Gastrocnemius medialis (tissue), 4 donors: ENCODE measurements around the gene HES5. TPM values are rescaled to one million over a fixed set of nuclear protein-coding genes. Genes with fewer than 3 reads are reported as not detected.

ENCODE experiments used
- ATAC-seq, 2 donors: fragments of 150-250 bp; one replicate each; pipeline ENCODE4 v1.9.1; 2016
- DNase-seq, 2 donors: peaks; one replicate each; pipeline ENCODE4 v3.0.0-alpha.2; 2019
- H3K27ac ChIP-seq, 4 donors: fragments of 200-600 bp; sonication (generic); 1 replicate in 1 of 4; 2 replicates in 3 of 4; pipeline ENCODE4 v1.5.1; 2016 to 2018; ENCODE audit warnings: mild to moderate bottlenecking in 2 of 4, moderate library complexity in 1 of 4
- H3K27me3 ChIP-seq, 3 donors: fragments of 200-600 bp; sonication (generic) in 2 of 3; 1 replicate in 1 of 3; 2 replicates in 2 of 3; pipeline versions ENCODE4 v1.5.1 to v1.6.0; 2016 to 2019; ENCODE audit warnings: mild to moderate bottlenecking in 1 of 3, moderate library complexity in 1 of 3
- H3K36me3 ChIP-seq, 2 donors: fragments of 200-600 bp; sonication (generic) in 1 of 2; one replicate each; pipeline ENCODE4 v1.5.1; 2017 to 2018
- H3K4me1 ChIP-seq, 2 donors: fragments of 200-600 bp; sonication (generic) in 1 of 2; one replicate each; pipeline ENCODE4 v1.5.1; 2016 to 2017; ENCODE audit warnings: mild to moderate bottlenecking in 2 of 2
- H3K4me3 ChIP-seq, 4 donors: fragments of 200-600 bp; sonication (generic) in 3 of 4; 1 replicate in 1 of 4; 2 replicates in 3 of 4; pipeline ENCODE4 v1.5.1; 2016 to 2019; ENCODE audit warnings: mild to moderate bottlenecking in 2 of 4
- H3K9me3 ChIP-seq, 3 donors: fragments of 200-600 bp; sonication (generic) in 2 of 3; 1 replicate in 1 of 3; 2 replicates in 2 of 3; pipeline ENCODE4 v1.5.1; 2016 to 2019
- POLR2A ChIP-seq, 2 donors: fragments of 450-650 bp; IDR thresholded peaks; one replicate each; pipeline ENCODE4 v1.6.1; 2017; ENCODE audit warnings: antibody characterized with exemption in 2 of 2, mild to moderate bottlenecking in 2 of 2, moderate library complexity in 2 of 2
- in situ Hi-C, 4 donors: fragments of 200-750 bp; cut with MboI; loops; one replicate each; pipeline versions ENCODE4 v1.15.0 to v1.8.0; 2017; ENCODE audit warnings: low sequenced_read_pairs in 4 of 4
- intact Hi-C: fragments of 100-400 bp; cut with DNase I; formaldehyde crosslinking; loops from one replicate; pipeline ENCODE4 v1.15.1; 2023; ENCODE audit warnings: low total_unique reads
- total RNA-seq, 4 donors: library from RNA; depleted of rRNA; stranded (reverse); fragments of >200 nt; gene quantifications; one replicate each; pipeline versions ENCODE4 v1.1.0 to v1.2.3, GENCODE V29; 2016
- TF ChIP-seq, protein P1 (sequence below), 5 experiments: fragments of 450-650 bp in 3 of 5; fragments of 200-600 bp in 2 of 5; sonication (generic) in 2 of 5; IDR thresholded peaks in 4 of 5; conservative IDR thresholded peaks in 1 of 5; 1 replicate in 4 of 5; 2 replicates in 1 of 5; pipeline ENCODE4 v1.5.1; 2016 to 2019; ENCODE audit warnings: antibody characterized with exemption in 5 of 5, mild to moderate bottlenecking in 3 of 5, moderate library complexity in 3 of 5

HES5 gene
- total RNA-seq, 4 donors from 2014 or later, result 0.49 TPM; not detected in 3

DNA sequence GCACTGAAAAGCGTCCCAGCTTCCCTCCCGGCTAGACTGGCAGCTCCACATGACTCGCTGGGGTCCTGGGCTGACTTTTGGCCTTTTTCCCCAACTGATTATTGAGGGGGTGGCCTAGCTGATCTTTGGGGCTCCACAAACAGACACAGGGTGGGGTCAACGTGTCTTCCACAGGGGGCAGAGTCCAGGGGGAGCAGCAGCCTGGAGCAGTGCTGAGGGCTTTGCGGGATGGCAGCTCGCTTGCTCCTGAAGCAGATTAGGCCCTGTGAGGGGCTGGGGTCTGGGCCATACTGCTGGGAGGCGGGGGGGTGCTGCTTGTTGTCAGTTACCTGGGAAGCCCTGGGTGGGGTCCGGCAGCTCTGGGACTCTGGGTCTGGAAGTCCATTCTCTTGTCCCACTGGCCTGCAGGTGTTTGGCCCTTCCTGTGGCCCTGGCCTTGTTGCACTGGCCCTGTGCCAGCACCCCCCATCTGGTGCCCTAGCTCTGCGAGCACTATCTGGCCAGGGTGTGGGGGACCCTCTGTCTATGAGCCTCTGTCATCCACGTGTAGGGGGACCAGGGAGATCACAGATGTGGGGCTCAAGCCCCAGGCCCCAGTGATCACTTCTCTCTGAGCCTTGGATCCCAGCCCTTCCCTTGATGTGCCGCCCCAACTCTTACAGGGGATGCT lies 12.3 kb upstream of the HES5 start:
- in situ Hi-C loops (loop anchor here (10.0 to 25.0 kb wide), 2 partner anchors 128 to 330 kb away; partner anchors contain the start of gene PEX10 (in 4 of the 4)), intact Hi-C loops (loop anchor here (10.0 kb wide), 1 partner anchor 78 kb away; no protein-coding TSS in a partner anchor)
- peaks cover 22 to 41% (median 41%) of the 10 kb centered on the region in 3 donors for H3K27me3 ChIP-seq
- no peaks in the 10 kb centered on the region for H3K9me3 ChIP-seq
- no peaks in the 10 kb centered on the region for H3K36me3 ChIP-seq
- ATAC-seq (no peak), DNase-seq (no peak)
- TF ChIP-seq, protein P1, sequence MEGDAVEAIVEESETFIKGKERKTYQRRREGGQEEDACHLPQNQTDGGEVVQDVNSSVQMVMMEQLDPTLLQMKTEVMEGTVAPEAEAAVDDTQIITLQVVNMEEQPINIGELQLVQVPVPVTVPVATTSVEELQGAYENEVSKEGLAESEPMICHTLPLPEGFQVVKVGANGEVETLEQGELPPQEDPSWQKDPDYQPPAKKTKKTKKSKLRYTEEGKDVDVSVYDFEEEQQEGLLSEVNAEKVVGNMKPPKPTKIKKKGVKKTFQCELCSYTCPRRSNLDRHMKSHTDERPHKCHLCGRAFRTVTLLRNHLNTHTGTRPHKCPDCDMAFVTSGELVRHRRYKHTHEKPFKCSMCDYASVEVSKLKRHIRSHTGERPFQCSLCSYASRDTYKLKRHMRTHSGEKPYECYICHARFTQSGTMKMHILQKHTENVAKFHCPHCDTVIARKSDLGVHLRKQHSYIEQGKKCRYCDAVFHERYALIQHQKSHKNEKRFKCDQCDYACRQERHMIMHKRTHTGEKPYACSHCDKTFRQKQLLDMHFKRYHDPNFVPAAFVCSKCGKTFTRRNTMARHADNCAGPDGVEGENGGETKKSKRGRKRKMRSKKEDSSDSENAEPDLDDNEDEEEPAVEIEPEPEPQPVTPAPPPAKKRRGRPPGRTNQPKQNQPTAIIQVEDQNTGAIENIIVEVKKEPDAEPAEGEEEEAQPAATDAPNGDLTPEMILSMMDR (IDR thresholded peaks at IDR 0.05 in 4 of 5, conservative IDR thresholded peaks at IDR 0.05 in 1 of 5), result no peak
- no peak for TF ChIP-seq POLR2A (IDR thresholded peaks at IDR 0.05)
- H3K4me3 ChIP-seq, result no peak overlapping the region
- peaks cover 3 to 20% of the 10 kb centered on the region in 2 donors for H3K4me1 ChIP-seq
- no peak overlapping the region for H3K27ac ChIP-seq

DNA sequence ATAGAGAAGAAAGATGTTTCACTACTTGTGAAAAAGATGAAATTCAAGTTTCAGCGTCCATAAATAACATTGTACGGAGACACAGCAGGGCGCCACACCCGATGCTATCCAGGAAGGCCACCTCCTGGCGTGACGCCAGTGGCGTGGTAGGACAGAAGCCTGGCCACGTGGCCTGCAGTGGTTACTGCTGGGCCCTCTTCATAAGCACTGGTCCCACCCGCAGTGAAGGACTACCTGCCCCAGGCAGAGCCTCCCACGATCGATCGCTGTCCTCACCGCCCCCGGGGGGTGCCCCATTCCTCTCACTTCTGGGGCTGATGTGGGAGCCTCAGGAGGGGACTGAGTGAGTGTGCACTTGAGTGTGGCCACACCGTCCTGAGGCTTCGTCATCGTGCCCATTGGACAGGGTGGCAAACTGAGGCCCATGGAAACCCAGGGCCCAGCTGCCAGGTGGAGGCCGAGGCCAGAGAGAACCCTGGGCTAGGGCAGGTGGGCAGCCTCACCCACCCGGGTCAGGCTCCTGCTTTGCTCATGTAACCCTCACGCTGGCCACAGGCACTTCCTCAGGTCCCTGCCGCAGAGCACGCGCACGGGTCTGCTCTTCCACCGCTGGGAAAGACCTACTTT lies 11.7 kb upstream of the HES5 start:
- Histone ChIP-seq H3K4me3 (no peak overlapping the region), H3K9me3 (no peaks in the 10 kb centered on the region), H3K27ac (no peak overlapping the region), H3K4me1 (peaks cover 3 to 13% of the 10 kb centered on the region in 2 donors), H3K36me3 (no peaks in the 10 kb centered on the region), H3K27me3 (peaks cover 15 to 35% (median 34%) of the 10 kb centered on the region in 3 donors)
- in situ Hi-C loops, result loop anchor here (10.0 to 25.0 kb wide), 2 partner anchors 127 to 329 kb away; partner anchors contain the start of gene PEX10 (in 4 of the 4)
- intact Hi-C loops, result loop anchor here (10.0 kb wide), 1 partner anchor 77 kb away; no protein-coding TSS in a partner anchor
- DNase-seq (no peak), ATAC-seq (no peak)
- no peak for TF ChIP-seq POLR2A (IDR thresholded peaks at IDR 0.05)
- TF ChIP-seq, protein P1 (IDR thresholded peaks at IDR 0.05 in 4 of 5, conservative IDR thresholded peaks at IDR 0.05 in 1 of 5), result no peak

DNA sequence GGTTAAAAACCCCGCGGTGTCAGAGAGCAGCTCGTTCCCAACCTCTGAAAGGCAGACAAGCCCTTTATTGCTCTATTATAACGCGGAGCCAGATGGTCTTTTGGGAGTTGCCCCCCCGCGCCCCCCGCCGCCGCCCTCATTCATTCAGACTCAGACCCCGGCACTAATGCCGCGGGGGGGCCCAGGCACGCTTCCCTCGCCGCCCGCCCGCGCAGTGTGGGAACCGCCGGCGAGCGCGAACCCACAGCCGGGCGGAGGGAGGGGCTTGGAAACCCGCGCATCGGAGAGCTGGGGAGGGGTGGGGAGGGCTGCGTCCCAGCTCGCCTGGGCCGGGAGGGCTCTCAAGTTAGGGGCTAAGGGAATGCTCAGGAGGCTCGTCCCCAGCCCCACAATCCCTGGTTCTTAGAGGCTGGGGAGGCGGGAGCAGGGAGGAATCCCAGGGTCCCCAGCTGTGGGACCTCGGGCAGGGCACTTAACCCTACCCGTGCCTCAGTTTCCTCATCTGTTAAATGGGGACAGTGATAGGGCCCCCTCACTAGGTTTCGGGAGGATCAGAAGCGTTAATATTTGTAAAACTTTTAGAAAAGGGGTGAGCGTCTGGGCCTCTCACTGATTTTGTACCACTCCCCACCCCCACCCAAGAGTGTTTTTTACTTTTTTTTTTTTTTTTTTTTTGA lies 10.9 kb upstream of the HES5 start:
- intact Hi-C loops, result loop anchor here (10.0 kb wide), 1 partner anchor 76 kb away; no protein-coding TSS in a partner anchor
- Histone ChIP-seq H3K36me3 (no peaks in the 10 kb centered on the region), H3K9me3 (no peaks in the 10 kb centered on the region), H3K27me3 (peaks cover 12 to 29% (median 28%) of the 10 kb centered on the region in 3 donors), H3K4me1 (peaks cover 3 to 7% of the 10 kb centered on the region in 2 donors), H3K4me3 (no peak overlapping the region), H3K27ac (no peak overlapping the region)
- TF ChIP-seq, protein P1 (IDR thresholded peaks at IDR 0.05 in 4 of 5, conservative IDR thresholded peaks at IDR 0.05 in 1 of 5), result no peak
- TF ChIP-seq POLR2A (IDR thresholded peaks at IDR 0.05), result no peak
- DNase-seq, result no peak
- in situ Hi-C loops, result loop anchor here (10.0 to 25.0 kb wide), 2 partner anchors 126 to 329 kb away; partner anchors contain the start of gene PEX10 (in 4 of the 4)
- no peak for ATAC-seq

DNA sequence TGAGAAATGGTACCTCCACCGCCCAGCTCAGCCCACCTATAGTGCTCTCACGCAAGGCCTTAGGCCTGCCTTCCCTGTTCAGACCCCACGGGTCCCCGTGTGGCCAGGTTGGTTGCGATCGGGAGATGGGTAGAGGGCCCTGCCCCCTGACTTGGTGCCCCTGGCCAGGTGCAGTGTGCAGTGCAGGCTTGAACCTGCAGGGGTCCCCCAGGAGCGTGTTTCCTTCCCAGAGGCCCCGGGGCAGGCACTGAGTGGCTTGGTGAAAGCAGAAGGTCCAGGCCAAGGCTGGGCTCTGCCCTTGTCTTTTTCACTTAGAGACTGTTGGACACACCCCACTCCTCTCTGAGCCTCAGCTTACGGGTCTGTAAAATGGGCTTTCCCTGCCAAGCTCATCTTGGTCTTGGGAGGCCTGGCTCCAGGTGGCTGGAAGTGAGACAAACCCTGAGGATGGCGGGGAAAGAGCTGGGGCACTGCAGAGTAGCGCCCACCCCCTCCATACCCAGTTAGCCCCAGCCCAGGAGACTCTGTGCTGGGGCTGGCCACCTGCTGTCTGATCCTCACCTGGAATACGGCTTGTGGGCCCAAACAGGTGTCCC lies 9.3 kb upstream of the HES5 start:
- no peaks in the 10 kb centered on the region for H3K36me3 ChIP-seq
- peaks cover 0 to 3% of the 10 kb centered on the region in 2 donors for H3K4me1 ChIP-seq
- intact Hi-C loops (no loop called here), in situ Hi-C loops (loop anchor here in 1 of 4 donors (25.0 kb wide), 1 partner anchor 327 kb away; no protein-coding TSS in a partner anchor)
- H3K27ac ChIP-seq, result no peak overlapping the region
- H3K4me3 ChIP-seq, result no peak overlapping the region
- no peak for DNase-seq
- no peak for TF ChIP-seq POLR2A (IDR thresholded peaks at IDR 0.05)
- TF ChIP-seq, protein P1 (IDR thresholded peaks at IDR 0.05 in 4 of 5, conservative IDR thresholded peaks at IDR 0.05 in 1 of 5), result peak in 1 of 5 experiments; percentile 14
- peaks cover 15 to 29% (median 23%) of the 10 kb centered on the region in 3 donors for H3K27me3 ChIP-seq
- no peaks in the 10 kb centered on the region for H3K9me3 ChIP-seq
- ATAC-seq, result no peak
